A549 (cell line): ENCODE measurements around the gene PILRA. TPM values are rescaled to one million over a fixed set of nuclear protein-coding genes. Genes with fewer than 3 reads are reported as not detected.

Source experiments
- ATAC-seq, 2 experiments: fragments of 200-7000 bp in 1 of 2; fragments of >200 bp in 1 of 2; cut with Nextera tagmentation in 1 of 2; cut with Tn5 transposase in 1 of 2; 3 replicates each; pipeline versions ENCODE4 v1.8.0 to v1.9.1; 2018 to 2020; ENCODE audit warnings: mild to moderate bottlenecking in 1 of 2, moderate library complexity in 1 of 2
- CTCF ChIA-PET: fragments of 300-600 bp; sonication (Branson Sonifier 250); formaldehyde crosslinking; extraction: SDS; loops from one replicate; lab custom pipeline; 2021; ENCODE audit warnings: antibody characterized with exemption, inconsistent platforms; lab: Yijun Ruan, JAX
- POLR2A ChIA-PET: fragments of 350-600 bp; formaldehyde crosslinking; extraction: SDS; loops from one replicate; lab custom pipeline; 2021; ENCODE audit warnings: antibody characterized with exemption, inconsistent platforms; lab: Yijun Ruan, JAX
- DNase-seq, 2 experiments: peaks; one replicate each; pipeline versions ENCODE4 v3.0.0 to v3.0.0-alpha.2; 2011 to 2016; ENCODE audit warnings: low read depth in 1 of 2, low spot score in 1 of 2
- FAIRE-seq: peaks from 2 replicates; lab custom pipeline; 2011; peaks lifted over from hg19 to GRCh38; lab: Jason Lieb, UNC
- H3K27ac ChIP-seq, 2 experiments: fragments of >200 bp; sonication (Bioruptor Twin); formaldehyde crosslinking; 3 replicates each; pipeline ENCODE4 v1.5.1; 2016 to 2017
- H3K4me1 ChIP-seq: fragments of >200 bp; sonication (Bioruptor Twin); formaldehyde crosslinking; 3 replicates; pipeline ENCODE4 v1.6.1; 2016
- H3K4me2 ChIP-seq: fragments of >200 bp; sonication (Bioruptor Twin); formaldehyde crosslinking; 3 replicates; pipeline ENCODE4 v1.6.1; 2016
- H3K4me3 ChIP-seq: fragments of >200 bp; sonication (Bioruptor Twin); formaldehyde crosslinking; 3 replicates; pipeline ENCODE4 v1.5.1; 2016
- H3K9me3 ChIP-seq: fragments of >200 bp; sonication (Bioruptor Twin); formaldehyde crosslinking; 3 replicates; pipeline ENCODE4 v1.6.1; 2016
- CEBPB ChIP-seq, 2 experiments: fragments of >200 bp in 1 of 2; sonication (Bioruptor Twin) in 1 of 2; formaldehyde crosslinking in 1 of 2; IDR thresholded peaks; 2 replicates each; pipeline ENCODE4 v1.6.1; 2012 to 2016
- EHF ChIP-seq: fragments of 250-450 bp; sonication (Bioruptor Pico); IDR thresholded peaks from 2 replicates; pipeline ENCODE4 v1.5.0; 2020; ENCODE audit warnings: mild to moderate bottlenecking
- GATA3 ChIP-seq: IDR thresholded peaks from 2 replicates; pipeline ENCODE4 v1.6.1; 2012; ENCODE audit warnings: borderline replicate concordance
- HOXB13 ChIP-seq: fragments of 250-450 bp; sonication (Bioruptor Pico); IDR thresholded peaks from 2 replicates; pipeline ENCODE4 v1.5.0; 2020; ENCODE audit warnings: low read depth, mild to moderate bottlenecking, moderate library complexity
- HOXB5 ChIP-seq: fragments of 250-450 bp; sonication (Bioruptor Pico); IDR thresholded peaks from 2 replicates; pipeline ENCODE4 v1.5.0; 2020; ENCODE audit warnings: mild to moderate bottlenecking, moderate library complexity
- JUN ChIP-seq, 2 experiments: fragments of >200 bp; sonication (Bioruptor Twin); formaldehyde crosslinking; IDR thresholded peaks; 2 replicates in 1 of 2; 3 replicates in 1 of 2; pipeline ENCODE4 v1.6.1; 2016 to 2017
- KDM1A ChIP-seq: fragments of 200-600 bp; sonication (generic); IDR thresholded peaks from 2 replicates; pipeline ENCODE4 v1.6.1; 2016; ENCODE audit warnings: low read depth, mild to moderate bottlenecking
- KDM5A ChIP-seq: fragments of 200-600 bp; sonication (generic); IDR thresholded peaks from 2 replicates; pipeline ENCODE4 v1.6.1; 2016; ENCODE audit warnings: antibody characterized with exemption, mild to moderate bottlenecking
- MAFK ChIP-seq: fragments of 450-650 bp; IDR thresholded peaks from 2 replicates; pipeline ENCODE4 v1.6.1; 2014; ENCODE audit not compliant: partially characterized antibody
- MAZ ChIP-seq: fragments of 150-350 bp; IDR thresholded peaks from 2 replicates; pipeline ENCODE4 v1.6.1; 2014; ENCODE audit warnings: antibody characterized with exemption, low read depth, low read length, borderline replicate concordance
- NFE2L2 ChIP-seq: fragments of 150-350 bp; conservative IDR thresholded peaks from 2 replicates; pipeline ENCODE4 v1.6.1; 2014; ENCODE audit warnings: low read length
- NR3C1 ChIP-seq: fragments of >200 bp; sonication (Bioruptor Twin); formaldehyde crosslinking; IDR thresholded peaks from 3 replicates; pipeline ENCODE4 v1.6.1; 2017
- POLR2AphosphoS2 ChIP-seq: conservative IDR thresholded peaks from 2 replicates; pipeline ENCODE4 v1.6.1; 2012; ENCODE audit warnings: low read length, improper control_type of control experiment, inconsistent platforms
- RARB ChIP-seq: fragments of 250-450 bp; sonication (Bioruptor Pico); IDR thresholded peaks from 2 replicates; pipeline ENCODE4 v1.8.0; 2021; ENCODE audit warnings: mild to moderate bottlenecking, moderate library complexity
- RNF2 ChIP-seq: fragments of 200-600 bp; sonication (generic); IDR thresholded peaks from 2 replicates; pipeline ENCODE4 v1.6.1; 2016; ENCODE audit warnings: low read depth, mild to moderate bottlenecking, antibody characterized with exemption, moderate library complexity, borderline replicate concordance
- SMC3 ChIP-seq: fragments of >200 bp; sonication (Bioruptor Twin); formaldehyde crosslinking; IDR thresholded peaks from 3 replicates; pipeline ENCODE4 v1.6.1; 2018; ENCODE audit warnings: inconsistent platforms
- ZC3H11A ChIP-seq: fragments of 450-650 bp; IDR thresholded peaks from 2 replicates; pipeline ENCODE4 v1.6.1; 2014; ENCODE audit warnings: antibody characterized with exemption, mild to moderate bottlenecking
- ZFP36 ChIP-seq: fragments of 450-650 bp; IDR thresholded peaks from 2 replicates; pipeline ENCODE4 v1.6.1; 2014; ENCODE audit warnings: borderline replicate concordance; ENCODE audit not compliant: partially characterized antibody
- ZSCAN20 ChIP-seq: fragments of 250-450 bp; sonication (Bioruptor Pico); IDR thresholded peaks from 2 replicates; pipeline ENCODE4 v1.8.0; 2022; ENCODE audit warnings: mild to moderate bottlenecking, moderate library complexity
- WGBS: methylation state at CpG from one replicate; pipeline ENCODE4 v1.1.6; 2017; ENCODE audit errors: missing lambda C conversion rate; 5-methylcytosine and 5-hydroxymethylcytosine counted together
- polyA plus RNA-seq, 4 experiments: library from polyadenylated mRNA; depleted of rRNA in 3 of 4; stranded (reverse); fragments of >200 nt; fragmentation: RNase III in 1 of 4; extraction: RNeasy Plus Mini Kit Qiagen cat#74134 plus additional on column Dnase treatment in 1 of 4; gene quantifications; 2 replicates in 3 of 4; 3 replicates in 1 of 4; pipeline ENCODE4 v1.2.3, GENCODE V29; 2011 to 2017
- TF ChIP-seq, protein P1 (sequence below): fragments of >200 bp; sonication (Bioruptor Twin); formaldehyde crosslinking; IDR thresholded peaks from 3 replicates; pipeline ENCODE4 v1.6.1; 2016
- TF ChIP-seq, protein P2 (sequence below): fragments of >200 bp; sonication (Bioruptor Twin); formaldehyde crosslinking; IDR thresholded peaks from 2 replicates; pipeline ENCODE4 v1.6.1; 2016

Gene PILRA
- polyA plus RNA-seq, 2 of the 4 experiments (the other 2 are of a cell fraction), result 3.3 to 3.4 TPM

DNA sequence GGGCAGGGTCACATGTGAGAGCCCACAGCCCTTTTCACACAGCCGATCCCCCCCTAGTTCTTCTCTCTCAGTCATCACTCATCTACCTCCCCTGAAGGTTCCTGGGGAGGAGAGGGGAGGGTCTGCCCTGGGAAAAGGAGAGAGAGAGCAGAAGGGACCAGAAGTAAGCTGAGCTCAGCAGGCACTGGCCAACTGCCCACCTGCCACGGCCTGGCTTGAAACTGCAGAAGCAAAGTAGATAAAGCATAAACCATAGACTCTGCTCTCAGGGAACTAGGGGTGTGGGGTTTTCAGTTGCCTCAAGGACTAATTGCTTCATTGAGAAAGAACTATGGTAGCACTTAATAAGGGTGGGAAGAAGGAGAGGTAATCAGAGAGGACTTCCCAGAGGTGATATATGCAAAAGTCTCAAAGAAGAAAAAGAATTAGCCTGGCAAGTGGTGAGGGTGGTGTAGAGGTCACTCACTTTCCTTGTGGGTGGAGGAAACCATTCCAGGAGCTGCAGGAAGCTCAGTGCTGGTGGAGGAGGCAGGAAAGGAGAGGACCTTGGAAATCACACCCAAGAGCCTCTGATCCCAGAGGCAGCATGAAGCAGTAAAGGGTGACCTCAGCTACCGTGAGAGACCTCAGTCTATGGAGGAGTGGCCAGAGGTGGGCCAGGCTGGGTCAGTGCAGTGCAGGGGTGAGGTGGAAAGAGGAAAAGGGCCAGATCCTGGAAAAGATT, 17.2 kb downstream of the PILRA start (continued):
- TF ChIP-seq, protein P1, sequence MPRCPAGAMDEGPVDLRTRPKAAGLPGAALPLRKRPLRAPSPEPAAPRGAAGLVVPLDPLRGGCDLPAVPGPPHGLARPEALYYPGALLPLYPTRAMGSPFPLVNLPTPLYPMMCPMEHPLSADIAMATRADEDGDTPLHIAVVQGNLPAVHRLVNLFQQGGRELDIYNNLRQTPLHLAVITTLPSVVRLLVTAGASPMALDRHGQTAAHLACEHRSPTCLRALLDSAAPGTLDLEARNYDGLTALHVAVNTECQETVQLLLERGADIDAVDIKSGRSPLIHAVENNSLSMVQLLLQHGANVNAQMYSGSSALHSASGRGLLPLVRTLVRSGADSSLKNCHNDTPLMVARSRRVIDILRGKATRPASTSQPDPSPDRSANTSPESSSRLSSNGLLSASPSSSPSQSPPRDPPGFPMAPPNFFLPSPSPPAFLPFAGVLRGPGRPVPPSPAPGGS, result no peak
- TF ChIP-seq ZFP36, result no peak
- TF ChIP-seq SMC3, result no peak
- no peak for TF ChIP-seq ZC3H11A
- no peak for TF ChIP-seq RNF2
- TF ChIP-seq MAFK, result no peak
- no peak for TF ChIP-seq GATA3
- no peak for TF ChIP-seq ZSCAN20 (CRISPR knock-in tag)
- TF ChIP-seq HOXB5, result no peak

DNA sequence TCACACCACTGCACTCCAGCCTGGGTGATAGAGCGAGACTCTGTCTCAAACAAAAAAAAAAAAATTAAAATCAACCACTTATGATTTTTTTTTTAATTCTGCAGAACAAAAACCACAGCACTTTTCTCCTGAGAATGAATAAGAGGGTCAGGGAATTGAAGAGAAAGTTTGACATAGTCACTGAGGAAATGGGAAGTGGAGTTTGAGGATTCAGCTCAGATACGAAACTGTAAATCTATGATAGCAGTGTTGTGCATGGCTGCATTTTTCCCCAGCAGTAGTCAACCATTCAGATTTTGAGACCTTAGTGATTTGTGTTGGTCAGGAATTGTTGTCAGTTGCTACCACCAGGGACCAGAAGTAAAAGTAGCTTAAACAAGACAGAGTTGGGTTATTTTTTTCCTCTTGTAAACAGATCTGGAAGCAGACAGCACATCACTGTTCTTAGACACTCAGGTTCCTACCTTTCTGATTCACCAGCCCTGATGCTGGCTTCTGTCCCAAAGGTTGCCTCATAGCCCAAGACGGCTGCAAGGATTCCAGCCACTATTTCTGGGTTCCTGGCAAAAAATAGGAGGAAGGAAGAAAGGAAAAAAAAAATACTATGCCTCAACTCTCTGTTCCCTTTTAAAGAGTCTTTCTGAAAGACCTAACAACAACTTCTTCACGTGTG, 20.1 kb downstream of the PILRA start:
- WGBS, result 56% methylated on average over 4 of the region's 4 CpGs
- H3K4me2 ChIP-seq, result no peak overlapping the region
- DNase-seq (no peak), FAIRE-seq (no peak), ATAC-seq (no peak)
- no peaks in the 10 kb centered on the region for H3K4me1 ChIP-seq
- CTCF ChIA-PET, result interaction anchor here (0.6 to 2.2 kb wide), 5 partner anchors 11 to 114 kb away, joined by 3 to 10 read pairs (median 3); no protein-coding TSS in a partner anchor
- no peaks in the 10 kb centered on the region for H3K9me3 ChIP-seq
- H3K4me3 ChIP-seq, result no peak overlapping the region
- TF ChIP-seq NFE2L2 (no peak), JUN (IDR thresholded peaks at IDR 0.05) (no peak)
- POLR2A ChIA-PET, result interaction anchor here (1.3 kb wide), 1 partner anchor 35 kb away, joined by 7 read pairs; the partner anchor contains the start of gene ZCWPW1
- H3K27ac ChIP-seq, result no peak overlapping the region

DNA sequence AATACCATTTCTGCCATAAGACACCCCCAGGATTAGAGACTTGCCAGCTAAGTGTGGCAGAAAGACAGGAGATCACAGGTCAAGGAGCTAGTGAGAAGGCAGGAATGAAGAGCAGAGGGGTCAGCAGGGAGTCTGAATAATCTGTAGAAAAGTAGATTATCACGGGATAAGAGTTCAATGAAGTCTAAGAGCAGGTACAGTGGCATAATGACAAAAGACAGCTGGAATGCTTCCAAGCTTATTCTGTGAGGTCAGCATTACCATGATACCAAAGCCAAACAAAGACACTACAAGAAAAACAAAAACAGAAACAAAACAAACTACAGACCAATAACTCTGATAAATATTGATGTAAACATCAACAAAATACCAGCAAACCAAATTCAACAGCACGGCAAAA, 20.8 kb downstream of the PILRA start:
- no peak for TF ChIP-seq ZSCAN20 (CRISPR knock-in tag)
- TF ChIP-seq RARB, result no peak
- TF ChIP-seq POLR2AphosphoS2, result no peak
- TF ChIP-seq, protein P1, result no peak
- no peak for TF ChIP-seq NR3C1
- no peak for TF ChIP-seq EHF
- TF ChIP-seq KDM5A, result no peak
- TF ChIP-seq, protein P2, sequence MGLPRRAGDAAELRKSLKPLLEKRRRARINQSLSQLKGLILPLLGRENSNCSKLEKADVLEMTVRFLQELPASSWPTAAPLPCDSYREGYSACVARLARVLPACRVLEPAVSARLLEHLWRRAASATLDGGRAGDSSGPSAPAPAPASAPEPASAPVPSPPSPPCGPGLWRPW, result no peak
- no peak for TF ChIP-seq CEBPB (IDR thresholded peaks at IDR 0.05)
- TF ChIP-seq HOXB13, result no peak
- no peak for TF ChIP-seq NFE2L2
- no peak for TF ChIP-seq MAZ
- TF ChIP-seq KDM1A, result no peak
- no peak overlapping the region for H3K27ac ChIP-seq
- H3K4me1 ChIP-seq, result no peaks in the 10 kb centered on the region
- H3K9me3 ChIP-seq, result no peaks in the 10 kb centered on the region
- no peak for DNase-seq
- ATAC-seq, result no peak
- H3K4me3 ChIP-seq, result no peak overlapping the region
- H3K4me2 ChIP-seq, result no peak overlapping the region
- no peak for FAIRE-seq
- ChIA-PET POLR2A (interaction anchor here (1.3 kb wide), 1 partner anchor 34 kb away, joined by 7 read pairs; the partner anchor contains the start of gene ZCWPW1), CTCF (interaction anchor here (0.6 to 2.2 kb wide), 5 partner anchors 12 to 114 kb away, joined by 3 to 10 read pairs (median 3); no protein-coding TSS in a partner anchor)
- 52% methylated on average over 2 of the region's 2 CpGs for WGBS
